ENCODE results near the gene COG8.

Gene COG8

GRCh38 chr16:69345923-69346322, 6.6 kb upstream of the COG8 start:
- no peak for DNase-seq (ENCODE audit: low read depth in 3 of 3)

GRCh38 chr16:69344171-69344570, 4.8 kb upstream of the COG8 start:
- no peak for DNase-seq (ENCODE audit: low read depth in 3 of 3)

GRCh38 chr16:69340095-69340644, 806 bp upstream of the COG8 start:
- no peak for DNase-seq (ENCODE audit: low read depth in 3 of 3)

- peak in 1 of 3 donors; percentile 41 for DNase-seq (ENCODE audit: low read depth in 3 of 3)
Observed at GRCh38 chr16:69338557-69339288, 641 bp downstream of the COG8 start.

- no peak for DNase-seq (ENCODE audit: low read depth in 3 of 3)
Observed at GRCh38 chr16:69334696-69335095, 4.7 kb downstream of the COG8 start.

GRCh38 chr16:69330286-69331109, 8.9 kb downstream of the COG8 start, which contains the start of gene PDF:
Gene PDF (minus strand): TSS chr16:69330588. CDS start chr16:69330570, 18 bp downstream.
- DNase-seq (ENCODE audit: low read depth in 3 of 3): peak; percentile 69 to 76 (median 72)

GRCh38 chr16:69329369-69330285, 9.7 kb downstream of the COG8 start:
- DNase-seq (ENCODE audit: low read depth in 3 of 3): peak in 1 of 3 donors; percentile 16

GRCh38 chr16:69328854-69329316, 10.5 kb downstream of the COG8 start:
- no peak for DNase-seq (ENCODE audit: low read depth in 3 of 3)

- no peak for DNase-seq (ENCODE audit: low read depth in 3 of 3)
Observed at GRCh38 chr16:69327585-69328310, 11.6 kb downstream of the COG8 start.

GRCh38 chr16:69326172-69326873, 13.0 kb downstream of the COG8 start:
- DNase-seq (ENCODE audit: low read depth in 3 of 3): no peak

- no peak for DNase-seq (ENCODE audit: low read depth in 3 of 3)
Observed at GRCh38 chr16:69325784-69326171, 13.6 kb downstream of the COG8 start.

- DNase-seq (ENCODE audit: low read depth in 3 of 3): no peak
Observed at GRCh38 chr16:69324585-69325253, 14.6 kb downstream of the COG8 start.

- DNase-seq (ENCODE audit: low read depth in 3 of 3): no peak
Observed at GRCh38 chr16:69324013-69324531, 15.3 kb downstream of the COG8 start.

GRCh38 chr16:69323415-69323814, 15.9 kb downstream of the COG8 start:
- DNase-seq (ENCODE audit: low read depth in 3 of 3): no peak

- DNase-seq (ENCODE audit: low read depth in 3 of 3): no peak
Observed at GRCh38 chr16:69322343-69322742, 17.0 kb downstream of the COG8 start.

- no peak for DNase-seq (ENCODE audit: low read depth in 3 of 3)
Observed at GRCh38 chr16:69321080-69321479, 18.3 kb downstream of the COG8 start.

- DNase-seq (ENCODE audit: low read depth in 3 of 3): no peak
Observed at GRCh38 chr16:69320740-69321073, 18.7 kb downstream of the COG8 start.

- no peak for DNase-seq (ENCODE audit: low read depth in 3 of 3)
Observed at GRCh38 chr16:69319826-69320739, 19.3 kb downstream of the COG8 start.

All from stimulated activated CD4-positive, alpha-beta T cell treated with anti-CD3 and anti-CD28 coated beads, TNF-alpha, amount 100 ng/mL, for 48 hours (primary cell).